Measurements from ENCODE around the gene GPR78. TPM values are rescaled to one million over a fixed set of nuclear protein-coding genes. Genes with fewer than 3 reads are reported as not detected.

GPR78 gene
- total RNA-seq, 1 donor from 2014 or later: 0.16 TPM

DNA sequence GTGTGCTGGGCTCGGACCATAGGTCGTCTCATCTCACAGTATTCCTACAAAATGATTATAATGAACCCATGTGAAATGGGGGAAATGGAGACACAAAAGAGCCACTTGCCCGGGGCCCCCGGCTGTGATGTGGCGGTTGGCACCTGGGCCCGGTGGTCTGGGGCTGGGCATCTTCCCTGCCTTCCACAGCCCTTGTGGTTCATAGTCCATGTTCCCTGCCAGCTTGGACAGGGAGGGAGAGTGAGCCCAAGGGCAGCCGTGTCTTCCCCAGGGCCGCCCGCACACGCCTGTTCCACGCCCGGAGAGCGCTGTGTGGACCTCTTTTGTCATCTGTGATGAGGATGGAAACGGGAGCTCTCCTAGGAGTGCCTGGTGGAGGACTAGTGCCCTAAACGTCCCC, 17.6 kb downstream of the GPR78 start:
- H3K4me1 Mint-ChIP-seq (ENCODE audit: low read depth, unreplicated experiment): no peaks in the 10 kb centered on the region
- Histone ChIP-seq H3K4me1 (ENCODE audit: insufficient read depth, low read length) (peaks cover 9% of the 10 kb centered on the region), H4K20me1 (ENCODE audit: insufficient read depth, low read length) (peaks cover 3% of the 10 kb centered on the region), H3K79me2 (ENCODE audit: insufficient read depth, low read length) (no peaks in the 10 kb centered on the region), H3K36me3 (ENCODE audit: insufficient read depth, low read length) (no peaks in the 10 kb centered on the region), H3K4me2 (ENCODE audit: low read length) (no peak overlapping the region), H3K27ac (ENCODE audit: low read depth, low read length) (no peak overlapping the region), H2AFZ (ENCODE audit: low read depth, low read length) (no peak overlapping the region), H3K4me3 (ENCODE audit: insufficient read depth, low read depth, low read length) (no peak overlapping the region), H3K9me3 (ENCODE audit: insufficient read depth, low read depth, low read length) (no peaks in the 10 kb centered on the region), H3K9ac (ENCODE audit: low read length) (no peak overlapping the region), H3K27me3 (ENCODE audit: insufficient read depth, low read length) (peaks cover 17% of the 10 kb centered on the region)
- no peak overlapping the region for H3K27ac Mint-ChIP-seq (ENCODE audit: unreplicated experiment)
- TF ChIP-seq EZH2 (IDR thresholded peaks at IDR 0.05; ENCODE audit: insufficient read depth, low read length): no peak
- TF ChIP-seq, protein P1, sequence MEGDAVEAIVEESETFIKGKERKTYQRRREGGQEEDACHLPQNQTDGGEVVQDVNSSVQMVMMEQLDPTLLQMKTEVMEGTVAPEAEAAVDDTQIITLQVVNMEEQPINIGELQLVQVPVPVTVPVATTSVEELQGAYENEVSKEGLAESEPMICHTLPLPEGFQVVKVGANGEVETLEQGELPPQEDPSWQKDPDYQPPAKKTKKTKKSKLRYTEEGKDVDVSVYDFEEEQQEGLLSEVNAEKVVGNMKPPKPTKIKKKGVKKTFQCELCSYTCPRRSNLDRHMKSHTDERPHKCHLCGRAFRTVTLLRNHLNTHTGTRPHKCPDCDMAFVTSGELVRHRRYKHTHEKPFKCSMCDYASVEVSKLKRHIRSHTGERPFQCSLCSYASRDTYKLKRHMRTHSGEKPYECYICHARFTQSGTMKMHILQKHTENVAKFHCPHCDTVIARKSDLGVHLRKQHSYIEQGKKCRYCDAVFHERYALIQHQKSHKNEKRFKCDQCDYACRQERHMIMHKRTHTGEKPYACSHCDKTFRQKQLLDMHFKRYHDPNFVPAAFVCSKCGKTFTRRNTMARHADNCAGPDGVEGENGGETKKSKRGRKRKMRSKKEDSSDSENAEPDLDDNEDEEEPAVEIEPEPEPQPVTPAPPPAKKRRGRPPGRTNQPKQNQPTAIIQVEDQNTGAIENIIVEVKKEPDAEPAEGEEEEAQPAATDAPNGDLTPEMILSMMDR (IDR thresholded peaks at IDR 0.05; ENCODE audit: insufficient read depth, low read depth, low read length): no peak
- no peak for FAIRE-seq
- no peak for DNase-seq (ENCODE audit: low read depth)
- no peak overlapping the region for H3K4me3 Mint-ChIP-seq (ENCODE audit: unreplicated experiment)
- H3K27me3 Mint-ChIP-seq (ENCODE audit: low read depth, unreplicated experiment): peaks cover 50% of the 10 kb centered on the region
- H3K9me3 Mint-ChIP-seq (ENCODE audit: unreplicated experiment): no peaks in the 10 kb centered on the region
- H3K36me3 Mint-ChIP-seq (ENCODE audit: low read depth, unreplicated experiment): no peaks in the 10 kb centered on the region

DNA sequence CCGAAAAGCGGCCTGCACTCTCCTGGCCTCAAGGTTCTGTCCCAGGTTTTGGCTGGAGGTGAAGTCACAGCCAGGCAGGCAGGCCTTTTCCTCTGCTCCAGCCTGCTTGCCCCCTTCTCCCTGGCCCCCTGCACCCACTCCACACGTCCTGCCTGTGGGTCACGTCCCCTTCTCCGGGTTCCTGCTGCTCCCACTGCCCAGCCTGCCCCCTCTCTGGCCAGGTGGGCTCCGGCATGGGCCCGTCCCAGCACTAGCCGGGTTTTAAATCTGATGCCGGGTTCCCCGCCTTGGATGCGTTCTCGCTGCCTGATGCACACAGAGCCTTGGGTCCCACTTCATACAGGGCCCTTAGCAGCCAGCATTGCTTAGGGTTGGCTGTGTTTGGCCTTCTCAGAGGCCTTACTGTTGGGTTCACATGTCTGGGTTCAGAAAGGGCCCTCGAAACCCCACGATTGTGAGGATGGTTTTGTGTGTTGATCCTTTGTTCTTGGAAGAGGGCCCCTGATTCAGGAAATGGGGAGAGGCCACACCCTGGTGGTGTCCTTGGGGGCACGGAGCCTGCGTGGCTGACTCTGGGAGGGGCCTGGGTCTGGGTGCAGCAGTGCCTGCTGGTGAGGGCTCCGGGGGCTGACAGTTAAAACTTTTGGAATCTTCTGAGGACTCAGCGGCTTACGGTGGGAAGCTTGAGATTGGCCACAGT, 18.3 kb downstream of the GPR78 start:
- Histone ChIP-seq H3K4me3 (ENCODE audit: insufficient read depth, low read depth, low read length) (no peak overlapping the region), H3K9ac (ENCODE audit: low read length) (no peak overlapping the region), H3K27me3 (ENCODE audit: insufficient read depth, low read length) (peaks cover 11% of the 10 kb centered on the region), H3K9me3 (ENCODE audit: insufficient read depth, low read depth, low read length) (no peaks in the 10 kb centered on the region), H3K4me1 (ENCODE audit: insufficient read depth, low read length) (peaks cover 9% of the 10 kb centered on the region), H4K20me1 (ENCODE audit: insufficient read depth, low read length) (peaks cover 3% of the 10 kb centered on the region), H3K4me2 (ENCODE audit: low read length) (no peak overlapping the region), H3K79me2 (ENCODE audit: insufficient read depth, low read length) (no peaks in the 10 kb centered on the region), H3K27ac (ENCODE audit: low read depth, low read length) (no peak overlapping the region), H2AFZ (ENCODE audit: low read depth, low read length) (no peak overlapping the region), H3K36me3 (ENCODE audit: insufficient read depth, low read length) (no peaks in the 10 kb centered on the region)
- Mint-ChIP-seq H3K27ac (ENCODE audit: unreplicated experiment) (no peak overlapping the region), H3K9me3 (ENCODE audit: unreplicated experiment) (no peaks in the 10 kb centered on the region), H3K27me3 (ENCODE audit: low read depth, unreplicated experiment) (peaks cover 50% of the 10 kb centered on the region), H3K36me3 (ENCODE audit: low read depth, unreplicated experiment) (no peaks in the 10 kb centered on the region), H3K4me3 (ENCODE audit: unreplicated experiment) (no peak overlapping the region), H3K4me1 (ENCODE audit: low read depth, unreplicated experiment) (no peaks in the 10 kb centered on the region)
- no peak for DNase-seq (ENCODE audit: low read depth)
- no peak for FAIRE-seq
- no peak for TF ChIP-seq EZH2 (IDR thresholded peaks at IDR 0.05; ENCODE audit: insufficient read depth, low read length)
- TF ChIP-seq, protein P1 (IDR thresholded peaks at IDR 0.05; ENCODE audit: insufficient read depth, low read depth, low read length): no peak

DNA sequence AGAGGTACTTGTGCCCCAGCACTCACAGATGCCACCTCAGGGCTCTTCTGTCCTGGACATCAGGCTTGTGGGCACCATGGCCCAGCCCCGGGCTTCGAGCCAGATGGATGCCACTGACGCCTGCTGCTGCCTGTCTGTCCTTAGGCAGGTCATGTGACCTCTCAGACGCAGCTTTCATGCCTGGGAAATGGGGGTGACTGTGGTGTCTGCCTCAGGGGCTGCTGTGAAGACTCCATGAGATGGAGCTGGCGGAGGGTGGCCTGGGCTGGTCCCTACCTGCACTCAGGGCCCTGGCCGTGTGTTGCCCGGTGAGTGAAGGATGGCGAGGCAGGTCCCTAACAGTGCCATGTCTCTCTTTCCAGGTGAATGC, 18.9 kb downstream of the GPR78 start:
- Histone ChIP-seq H4K20me1 (ENCODE audit: insufficient read depth, low read length) (peaks cover 3% of the 10 kb centered on the region), H3K4me2 (ENCODE audit: low read length) (peak overlapping the region; percentile 31), H2AFZ (ENCODE audit: low read depth, low read length) (no peak overlapping the region), H3K4me1 (ENCODE audit: insufficient read depth, low read length) (peaks cover 9% of the 10 kb centered on the region), H3K27ac (ENCODE audit: low read depth, low read length) (no peak overlapping the region), H3K79me2 (ENCODE audit: insufficient read depth, low read length) (no peaks in the 10 kb centered on the region), H3K36me3 (ENCODE audit: insufficient read depth, low read length) (no peaks in the 10 kb centered on the region), H3K9ac (ENCODE audit: low read length) (no peak overlapping the region), H3K4me3 (ENCODE audit: insufficient read depth, low read depth, low read length) (no peak overlapping the region), H3K9me3 (ENCODE audit: insufficient read depth, low read depth, low read length) (no peaks in the 10 kb centered on the region), H3K27me3 (ENCODE audit: insufficient read depth, low read length) (peaks cover 6% of the 10 kb centered on the region)
- Mint-ChIP-seq H3K27ac (ENCODE audit: unreplicated experiment) (no peak overlapping the region), H3K27me3 (ENCODE audit: low read depth, unreplicated experiment) (peaks cover 46% of the 10 kb centered on the region), H3K4me1 (ENCODE audit: low read depth, unreplicated experiment) (no peaks in the 10 kb centered on the region), H3K4me3 (ENCODE audit: unreplicated experiment) (no peak overlapping the region), H3K9me3 (ENCODE audit: unreplicated experiment) (no peaks in the 10 kb centered on the region), H3K36me3 (ENCODE audit: low read depth, unreplicated experiment) (no peaks in the 10 kb centered on the region)
- no peak for DNase-seq (ENCODE audit: low read depth)
- FAIRE-seq: no peak
- no peak for TF ChIP-seq EZH2 (IDR thresholded peaks at IDR 0.05; ENCODE audit: insufficient read depth, low read length)
- TF ChIP-seq, protein P1 (IDR thresholded peaks at IDR 0.05; ENCODE audit: insufficient read depth, low read depth, low read length): no peak
